ENCODE data around the gene NAV3.

NAV3 gene

DNA sequence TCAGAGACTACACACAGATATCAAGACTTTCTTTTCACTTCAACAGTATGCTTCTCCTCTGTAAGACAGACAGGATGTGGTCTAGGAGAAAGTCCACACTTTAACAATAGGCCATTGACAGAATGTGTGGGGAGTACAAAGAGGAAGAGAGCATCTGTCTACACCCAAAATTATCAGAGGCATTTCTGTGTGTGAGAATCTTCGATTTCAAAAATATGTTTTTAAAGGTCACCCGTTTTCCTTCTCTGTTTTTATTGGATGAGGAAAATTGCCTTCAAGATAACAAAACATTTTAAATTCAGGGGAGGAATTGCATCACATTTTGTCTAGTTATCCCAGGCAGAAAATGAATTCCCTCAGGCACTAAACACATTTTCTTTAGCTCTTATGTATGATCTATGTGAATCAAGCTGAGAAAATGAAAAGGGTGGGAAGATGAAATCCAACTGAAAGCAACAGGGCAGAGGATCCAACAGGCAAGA lies 16.4 kb downstream of the NAV3 start:
- DNase-seq (ENCODE audit: low read depth in 3 of 3): no peak

DNA sequence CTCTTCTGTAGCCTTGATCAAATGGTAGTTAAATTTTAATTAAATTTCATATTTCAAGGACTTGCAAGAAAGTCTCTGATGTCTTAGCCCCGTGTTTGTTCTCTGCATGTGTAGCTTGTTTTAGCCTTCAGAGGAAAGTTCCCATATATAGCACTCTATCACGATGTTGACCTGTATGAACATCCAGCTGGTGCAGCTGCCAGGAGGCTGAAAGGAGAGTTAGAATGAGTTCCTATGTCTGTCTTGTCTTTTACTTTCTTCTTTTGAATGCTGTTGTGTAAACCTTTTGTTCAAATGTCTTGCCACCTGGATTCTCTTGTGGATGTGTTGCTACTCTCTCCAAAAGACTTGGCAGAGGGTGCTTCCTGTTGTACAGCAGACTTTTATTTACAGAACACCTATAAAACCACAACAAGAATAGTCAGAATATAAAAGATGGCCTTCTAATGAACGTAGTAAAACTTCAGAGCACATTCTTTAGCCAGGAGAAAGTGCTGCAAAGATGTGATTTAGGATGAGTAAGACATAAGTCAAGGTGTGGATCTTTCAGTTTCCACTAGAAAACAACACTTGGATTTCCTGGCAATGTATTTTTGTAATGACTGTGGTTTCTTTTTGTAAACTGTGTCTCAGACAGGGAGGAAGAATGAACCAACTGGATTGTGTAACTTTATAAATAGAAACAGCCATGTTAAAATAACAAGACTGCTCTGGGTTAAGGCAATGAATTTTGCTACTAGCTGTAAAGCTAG lies 17.2 kb downstream of the NAV3 start:
- no peak for DNase-seq (ENCODE audit: low read depth in 3 of 3)

GRCh38 chr12:77850129-77850528 lies 19.4 kb downstream of the NAV3 start:
- DNase-seq (ENCODE audit: low read depth in 3 of 3): no peak

DNA sequence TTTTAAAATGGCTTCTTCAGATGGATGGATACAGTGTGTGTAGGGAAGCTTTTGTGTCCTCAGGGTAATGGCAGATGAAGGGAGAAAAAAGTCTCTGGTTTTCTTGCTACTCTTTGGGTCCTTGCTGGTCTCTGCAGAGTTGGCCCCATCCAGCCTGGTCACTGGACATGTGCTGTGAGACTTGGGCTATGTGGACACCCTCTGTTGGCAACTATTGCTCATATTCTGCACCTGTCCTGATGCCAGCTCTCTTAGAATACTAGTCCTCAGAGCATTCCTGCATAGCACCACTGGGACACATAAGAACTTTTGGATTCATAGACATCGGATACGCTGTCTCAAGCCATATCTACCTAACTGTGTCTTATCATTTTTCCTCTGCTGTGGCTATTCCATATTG lies 20.0 kb downstream of the NAV3 start:
- no peak for DNase-seq (ENCODE audit: low read depth in 3 of 3)

GRCh38 chr12:77855548-77855947 lies 24.9 kb downstream of the NAV3 start:
- no peak for DNase-seq (ENCODE audit: low read depth in 3 of 3)

- no peak for DNase-seq (ENCODE audit: low read depth in 3 of 3)
These were observed 30.6 kb downstream of the NAV3 start for GRCh38 chr12:77861317-77861716.

GRCh38 chr12:77865178-77865577 lies 34.5 kb downstream of the NAV3 start:
- no peak for DNase-seq (ENCODE audit: low read depth in 3 of 3)

DNA sequence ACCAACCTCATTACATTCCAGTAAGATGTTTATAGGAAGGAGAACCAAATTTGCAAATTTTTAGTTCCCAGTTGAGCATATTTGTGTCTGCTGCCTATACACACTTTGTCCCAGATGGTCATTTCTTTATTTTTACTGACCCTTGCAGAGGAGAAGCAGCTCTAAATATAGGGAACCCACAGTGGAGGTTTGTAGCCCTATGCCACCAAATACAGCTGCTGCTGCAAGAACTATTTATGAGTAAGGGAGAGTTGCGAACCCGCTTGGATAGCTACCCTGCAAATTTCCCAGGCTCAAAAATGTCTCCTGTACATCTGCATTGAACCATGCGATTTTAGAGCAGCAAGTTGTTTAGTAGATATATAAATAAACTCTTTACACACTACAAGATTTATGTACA lies 48.2 kb downstream of the NAV3 start:
- DNase-seq (ENCODE audit: low read depth in 3 of 3): no peak

- DNase-seq (ENCODE audit: low read depth in 3 of 3): no peak
These were observed 52.0 kb downstream of the NAV3 start for GRCh38 chr12:77882709-77883108.

DNA sequence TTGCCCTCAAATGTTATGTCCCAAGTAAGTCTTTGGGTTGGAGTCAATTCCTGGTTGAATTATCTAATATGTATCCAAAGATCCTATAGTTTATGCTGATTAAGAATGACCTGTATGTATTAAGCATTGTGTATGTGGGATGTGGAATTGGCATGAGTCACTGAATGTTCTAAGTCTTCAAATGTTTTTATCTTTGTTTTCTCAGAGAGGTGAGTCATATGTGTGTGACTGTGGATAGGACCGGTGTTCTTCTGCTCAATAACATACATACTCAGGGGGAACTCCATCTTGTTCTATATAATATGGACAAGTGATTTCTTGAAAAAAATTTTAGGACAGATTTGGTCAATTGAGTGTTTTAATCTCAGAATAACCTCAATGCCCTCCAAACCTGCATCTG lies 57.9 kb downstream of the NAV3 start:
- DNase-seq (ENCODE audit: low read depth in 3 of 3): no peak

DNA sequence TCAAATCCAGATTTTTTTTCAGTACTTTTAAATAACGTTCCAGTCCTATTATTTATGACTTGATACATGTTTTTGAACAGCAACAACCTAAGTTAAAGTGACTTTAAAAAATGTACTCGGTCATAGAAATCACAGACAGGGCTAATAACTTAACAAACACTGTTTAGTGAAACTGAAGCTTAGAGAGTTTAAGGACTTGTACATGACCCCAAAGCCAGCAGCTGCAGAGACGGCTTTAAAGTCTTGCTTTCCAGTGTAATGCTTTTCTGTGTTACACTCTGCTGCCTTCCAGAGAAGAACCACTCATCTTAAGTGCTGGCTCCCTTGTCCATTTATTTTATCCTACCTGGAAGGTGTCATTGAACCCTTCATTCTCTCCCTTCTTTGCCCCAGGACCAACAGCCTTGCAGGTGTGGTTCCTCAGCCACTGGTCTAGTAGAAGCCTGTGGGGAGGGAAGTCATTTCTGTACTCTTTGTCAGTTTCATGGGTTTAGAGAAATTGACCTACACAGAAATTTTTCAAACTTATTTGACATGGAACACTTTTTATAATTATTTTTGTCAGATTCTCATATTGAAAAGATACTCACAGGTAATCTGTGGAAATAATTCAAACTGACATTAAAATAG lies 60.9 kb downstream of the NAV3 start:
- no peak for DNase-seq (ENCODE audit: low read depth in 3 of 3)

DNA sequence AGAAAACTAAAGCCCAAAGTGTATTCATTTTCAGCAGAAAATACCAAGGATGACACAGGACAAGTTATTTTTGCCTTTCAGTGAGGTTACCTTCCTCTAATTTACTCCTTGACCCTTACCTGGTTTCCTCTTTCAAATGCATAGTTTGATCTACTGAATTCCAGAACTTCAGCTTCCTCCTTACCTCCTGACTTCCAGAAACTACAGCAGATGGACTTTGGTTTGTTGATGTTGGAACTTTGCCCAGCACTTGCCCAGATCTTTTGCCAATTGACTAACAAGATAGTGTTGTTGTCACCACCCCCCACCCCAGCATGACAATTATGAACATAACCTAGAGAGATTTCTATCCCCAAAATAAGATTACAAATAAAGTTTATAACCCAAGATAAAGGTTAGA lies 63.2 kb downstream of the NAV3 start:
- DNase-seq (ENCODE audit: low read depth in 3 of 3): no peak

GRCh38 chr12:77894556-77894955 lies 63.9 kb downstream of the NAV3 start:
- no peak for DNase-seq (ENCODE audit: low read depth in 3 of 3)

- DNase-seq (ENCODE audit: low read depth in 3 of 3): no peak
These were observed 65.0 kb downstream of the NAV3 start for GRCh38 chr12:77895699-77896098.

- no peak for DNase-seq (ENCODE audit: low read depth in 3 of 3)
These were observed 77.2 kb downstream of the NAV3 start for GRCh38 chr12:77907936-77908335.

DNA sequence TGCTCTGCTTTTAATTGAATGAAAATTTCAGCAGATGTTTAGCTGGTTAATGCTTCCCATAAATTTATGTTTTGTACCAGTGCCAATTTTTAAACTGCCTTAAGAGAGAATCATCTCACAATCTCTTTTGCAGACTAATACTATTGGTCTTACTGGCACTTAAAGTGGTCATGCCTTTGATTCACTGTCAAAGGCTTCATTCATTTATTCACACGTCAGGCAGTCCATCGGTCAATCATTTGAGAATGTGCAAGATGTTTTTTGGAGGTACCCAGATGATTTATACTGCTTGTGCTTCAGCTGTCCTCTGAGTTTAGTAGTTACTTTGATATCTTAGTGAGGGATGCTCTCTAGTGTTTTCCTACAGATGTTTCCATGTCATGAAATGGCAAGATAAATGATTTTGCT lies 83.4 kb downstream of the NAV3 start:
- no peak for DNase-seq (ENCODE audit: low read depth in 3 of 3)

GRCh38 chr12:77915071-77915600 lies 84.4 kb downstream of the NAV3 start:
- no peak for DNase-seq (ENCODE audit: low read depth in 3 of 3)

DNA sequence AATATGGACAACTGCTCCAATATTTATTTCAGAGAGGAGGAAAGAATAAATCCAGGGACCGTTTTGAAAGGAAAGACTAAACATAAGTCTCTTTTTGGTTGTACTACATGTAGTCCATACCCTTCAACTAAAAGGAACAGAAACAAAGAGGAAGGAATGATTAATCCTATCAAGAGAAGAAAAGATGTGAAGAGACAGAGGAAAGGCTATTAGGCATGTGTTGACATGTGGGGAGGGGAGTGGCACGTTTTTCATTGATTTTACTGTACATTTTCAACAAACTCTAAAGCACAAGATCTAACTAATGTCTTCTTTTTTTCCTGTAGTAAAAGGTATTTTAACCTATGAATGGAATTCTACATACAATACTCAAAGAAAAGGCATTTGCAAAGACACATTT lies 85.6 kb downstream of the NAV3 start:
- DNase-seq (ENCODE audit: low read depth in 3 of 3): no peak

DNA sequence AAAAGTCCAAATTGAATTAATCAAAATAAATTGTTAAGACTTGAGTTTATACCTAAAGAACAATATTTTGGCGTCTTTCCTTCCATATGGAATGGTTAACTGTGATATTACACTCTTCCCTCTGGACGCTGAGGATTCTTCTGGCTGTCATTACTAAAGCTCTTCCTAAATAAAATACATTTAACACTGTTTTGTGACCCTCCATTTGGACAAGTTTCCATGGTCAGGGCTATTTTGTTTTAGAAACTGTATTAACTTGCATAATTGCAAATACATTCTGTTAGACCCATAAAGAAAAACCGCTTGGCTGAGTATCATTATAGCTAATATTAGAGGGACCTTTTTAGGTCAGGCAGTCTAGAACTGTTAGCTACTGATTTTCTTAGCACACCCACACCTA lies 87.4 kb downstream of the NAV3 start:
- DNase-seq (ENCODE audit: low read depth in 3 of 3): no peak

- no peak for DNase-seq (ENCODE audit: low read depth in 3 of 3)
These were observed 88.8 kb downstream of the NAV3 start for GRCh38 chr12:77919450-77919849.

DNA sequence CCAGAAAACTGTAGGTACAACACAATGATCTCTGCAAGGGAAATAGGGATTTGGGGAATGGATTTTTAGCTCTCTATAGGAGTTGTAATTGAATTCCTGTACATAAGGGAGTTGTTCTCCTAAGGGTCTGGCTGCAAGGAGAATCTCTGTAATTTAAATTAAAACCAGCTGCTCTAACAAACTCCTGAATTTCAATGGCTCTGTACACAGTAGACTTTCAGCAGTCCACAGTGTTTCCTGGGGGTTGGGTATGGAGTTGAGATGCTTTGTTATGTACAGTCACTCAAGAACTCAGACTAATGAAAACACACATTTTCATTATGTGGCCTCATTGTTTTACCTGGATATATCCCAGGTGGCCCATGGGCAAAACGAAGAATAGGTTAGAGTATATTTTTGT lies 93.2 kb downstream of the NAV3 start:
- no peak for DNase-seq (ENCODE audit: low read depth in 3 of 3)

DNA sequence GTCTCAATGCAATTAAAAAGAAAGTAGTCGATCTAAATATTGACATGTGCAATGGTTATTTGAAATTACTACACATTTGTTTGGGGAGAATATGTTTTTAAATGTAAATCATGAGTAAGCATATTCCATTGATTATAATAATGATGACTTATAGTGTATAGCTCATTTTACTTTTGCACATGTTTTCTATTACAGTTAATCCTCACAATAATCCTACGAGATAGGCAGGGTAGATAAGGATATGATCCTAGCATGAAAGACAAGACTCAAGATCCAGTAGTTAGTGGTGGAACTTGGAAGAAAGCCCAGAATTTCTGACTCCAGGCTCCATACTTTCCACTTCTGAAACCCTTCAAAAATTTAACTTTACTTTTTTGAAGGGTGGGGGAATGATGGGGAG lies 94.0 kb downstream of the NAV3 start:
- DNase-seq (ENCODE audit: low read depth in 3 of 3): no peak

DNA sequence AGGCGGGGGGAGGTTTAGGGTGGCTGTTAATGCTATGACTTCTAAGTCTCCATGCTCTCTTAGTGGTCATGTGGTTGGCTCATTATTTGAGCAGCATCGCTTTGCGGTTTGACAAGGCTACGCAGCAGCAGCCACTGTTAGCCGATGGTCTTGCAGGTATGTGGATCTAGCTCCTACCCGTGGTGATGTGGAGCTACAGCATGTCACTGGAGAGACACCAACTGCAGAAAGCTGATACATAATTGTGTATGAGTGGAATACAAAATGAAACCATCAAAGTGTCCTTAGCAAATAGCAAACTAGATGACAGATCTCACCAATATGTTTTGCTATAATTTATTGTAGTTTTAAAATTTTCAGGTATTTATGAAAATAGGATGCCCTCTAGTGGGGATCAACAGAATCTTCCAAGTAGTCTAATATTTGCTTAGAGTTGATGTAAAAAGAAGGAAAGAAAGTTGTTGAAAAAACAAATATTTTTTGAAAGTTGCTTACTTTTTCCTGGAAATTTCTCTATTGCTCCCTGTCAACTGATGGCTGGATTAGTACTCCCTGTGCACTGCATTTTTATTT lies 94.9 kb downstream of the NAV3 start:
- no peak for DNase-seq (ENCODE audit: low read depth in 3 of 3)
